OCI-LY7 (cell line): ENCODE measurements around the gene RAD17. TPM values are rescaled to one million over a fixed set of nuclear protein-coding genes. Genes with fewer than 3 reads are reported as not detected.
A peak's percentile ranks its signal among the peaks of the same experiment; 100 is the strongest.
"Not testable (repeated sequence)": the region's sequence is repeated elsewhere in the genome, so short reads cannot be mapped to it uniquely, and the experiment has no call there.

Experiments
- BruUV-seq: library from RNA; stranded (reverse); fragments of 400-500 nt; replicated peaks from 2 replicates; lab custom pipeline; 2021; lab: Mats Ljungman, UMichigan
- CTCF ChIA-PET: fragments of 300-600 bp; sonication (Branson Sonifier 250); formaldehyde crosslinking; loops from one replicate; lab custom pipeline; 2022; ENCODE audit warnings: antibody characterized with exemption; ENCODE audit not compliant: unreplicated experiment; lab: Charles Lee
- POLR2A ChIA-PET: fragments of 300-600 bp; sonication (Branson Sonifier 250); formaldehyde crosslinking; loops from one replicate; lab custom pipeline; 2022; ENCODE audit warnings: antibody characterized with exemption; lab: Charles Lee
- DNase-seq: peaks from one replicate; pipeline ENCODE4 v3.0.0-alpha.2; 2015; ENCODE audit warnings: low spot score
- H2AFZ ChIP-seq: fragments of 200-600 bp; sonication (generic), shearing (Covaris generic); 2 replicates; pipeline ENCODE4 v1.6.1; 2014; ENCODE audit warnings: mild to moderate bottlenecking, antibody characterized with exemption, low read length, moderate library complexity
- H3K27ac ChIP-seq: fragments of 200-600 bp; sonication (generic); 2 replicates; pipeline ENCODE4 v1.5.1; 2014; ENCODE audit warnings: mixed run types, low read depth, mild to moderate bottlenecking, moderate library complexity, low read length, inconsistent platforms; ENCODE audit not compliant: poor library complexity, severe bottlenecking
- H3K36me3 ChIP-seq: fragments of 200-600 bp; sonication (generic); 2 replicates; pipeline ENCODE4 v1.6.1; 2014; ENCODE audit warnings: mild to moderate bottlenecking, antibody characterized with exemption, low read length, moderate library complexity, mixed read lengths; ENCODE audit not compliant: insufficient read depth
- H3K4me1 ChIP-seq: fragments of 200-600 bp; sonication (generic); 2 replicates; pipeline ENCODE4 v1.5.1; 2014; ENCODE audit warnings: mild to moderate bottlenecking, low read length; ENCODE audit not compliant: insufficient read depth, poor library complexity, severe bottlenecking
- H3K4me2 ChIP-seq: fragments of 200-600 bp; sonication (generic); 2 replicates; pipeline ENCODE4 v1.6.1; 2014; ENCODE audit warnings: mild to moderate bottlenecking, low read length
- H3K4me3 ChIP-seq: fragments of 200-600 bp; sonication (generic); 2 replicates; pipeline ENCODE4 v1.5.1; 2014; ENCODE audit warnings: mild to moderate bottlenecking, low read depth, low read length; ENCODE audit not compliant: poor library complexity, severe bottlenecking
- H3K79me2 ChIP-seq: fragments of 200-600 bp; sonication (generic); 2 replicates; pipeline ENCODE4 v1.6.1; 2016; ENCODE audit warnings: low read depth, mild to moderate bottlenecking, low read length, moderate library complexity, mixed read lengths; ENCODE audit not compliant: insufficient read depth
- H3K9me2 ChIP-seq: fragments of 200-600 bp; sonication (generic); 2 replicates; pipeline ENCODE4 v1.6.1; 2016; ENCODE audit warnings: mild to moderate bottlenecking, low read length, mixed read lengths; ENCODE audit not compliant: insufficient read depth
- H3K9me3 ChIP-seq: fragments of 200-600 bp; sonication (generic); 2 replicates; pipeline ENCODE4 v1.6.1; 2014; ENCODE audit warnings: mild to moderate bottlenecking, mixed run types, low read length, mixed read lengths
- H4K20me1 ChIP-seq: fragments of 200-600 bp; sonication (generic); 2 replicates; pipeline ENCODE4 v1.6.1; 2014; ENCODE audit warnings: mild to moderate bottlenecking, antibody characterized with exemption, low read length, moderate library complexity, mixed read lengths; ENCODE audit not compliant: insufficient read depth
- CTCF ChIP-seq: fragments of 200-600 bp; sonication (generic); conservative IDR thresholded peaks from 2 replicates; pipeline ENCODE4 v1.5.1; 2014; ENCODE audit warnings: mild to moderate bottlenecking, antibody characterized with exemption, low read length, moderate library complexity, mixed read lengths
- EZH2phosphoT487 ChIP-seq: fragments of 200-600 bp; sonication (generic); IDR thresholded peaks from 2 replicates; pipeline ENCODE4 v1.6.1; 2018; ENCODE audit warnings: low read depth, borderline replicate concordance, mild to moderate bottlenecking, mixed run types, antibody characterized with exemption, low read length, moderate library complexity, mixed read lengths
- intact Hi-C: fragments of 100-400 bp; cut with micrococcal nuclease; formaldehyde crosslinking; loops from one replicate; pipeline ENCODE4 v1.10.0; 2022; ENCODE audit not compliant: unreplicated experiment
- total RNA-seq, 2 experiments: library from RNA; depleted of rRNA in 1 of 2; stranded (reverse); fragments of >200 nt in 1 of 2; shearing (Covaris generic) in 1 of 2; gene quantifications; 2 replicates each; pipeline ENCODE4 v1.2.3, GENCODE V29; 2014 to 2022

Gene RAD17
- total RNA-seq, 2 experiments from 2014 or later, result 64.1 to 79.1 TPM

GRCh38 chr5:69368458-69369339 is 919 bp upstream of the RAD17 start:
- Histone ChIP-seq H3K9me2 (no peaks in the 10 kb centered on the region), H2AFZ (peak overlapping the region; percentile 43; the same call in 1 of the 2 replicates), H3K27ac (peak overlapping the region; percentile 88), H4K20me1 (peaks cover 12% of the 10 kb centered on the region), H3K9me3 (no peaks in the 10 kb centered on the region), H3K4me2 (peak overlapping the region; percentile 90), H3K4me1 (peaks cover 50% of the 10 kb centered on the region), H3K36me3 (peaks cover 59% of the 10 kb centered on the region), H3K79me2 (peaks cover 93% of the 10 kb centered on the region), H3K4me3 (peak overlapping the region; percentile 84)
- BruUV-seq, result TSS peak; percentile 69
- TF ChIP-seq CTCF (no peak), EZH2phosphoT487 (no peak)
- DNase-seq, result peak; percentile 45
- POLR2A ChIA-PET, result interaction anchor here (1.4 kb wide), 1 partner anchor 275 kb away, joined by 3 read pairs; the partner anchor contains the start of gene SLC30A5
- intact Hi-C loops, result no loop called here
- CTCF ChIA-PET, result no interaction called here

GRCh38 chr5:69370335-69370734 is 717 bp downstream of the RAD17 start:
- BruUV-seq, H3K9me3 ChIP-seq, CTCF ChIA-PET, H3K9me2 ChIP-seq: not testable (repeated sequence)
- H2AFZ ChIP-seq, result peak overlapping the region; percentile 30; the same call in 1 of the 2 replicates
- intact Hi-C loops, result loop anchor here (5.0 kb wide), 1 partner anchor 203 kb away; the partner anchor contains the start of gene CCNB1
- DNase-seq, result peak; percentile 26
- peaks cover 93% of the 10 kb centered on the region for H3K79me2 ChIP-seq
- H4K20me1 ChIP-seq, result peaks cover 12% of the 10 kb centered on the region
- H3K4me1 ChIP-seq, result peaks cover 54% of the 10 kb centered on the region
- H3K27ac ChIP-seq, result peak overlapping the region; percentile 88
- POLR2A ChIA-PET, result interaction anchor here (0.8 to 1.6 kb wide), 8 partner anchors 8 to 276 kb away, joined by 3 to 7 read pairs (median 4); partner anchors contain the start of gene SLC30A5
- H3K4me3 ChIP-seq, result peak overlapping the region; percentile 84
- peak overlapping the region; percentile 90 for H3K4me2 ChIP-seq
- peaks cover 58% of the 10 kb centered on the region for H3K36me3 ChIP-seq

GRCh38 chr5:69372394-69372793 is 2.8 kb downstream of the RAD17 start:
- Histone ChIP-seq H3K4me1 (peaks cover 56% of the 10 kb centered on the region), H3K79me2 (peaks cover 83% of the 10 kb centered on the region), H3K27ac (peak overlapping the region; percentile 88), H3K36me3 (peaks cover 55% of the 10 kb centered on the region), H3K9me2 (no peaks in the 10 kb centered on the region), H3K4me2 (peak overlapping the region; percentile 90), H4K20me1 (peaks cover 12% of the 10 kb centered on the region), H3K4me3 (peak overlapping the region; percentile 84), H2AFZ (no peak overlapping the region), H3K9me3 (no peaks in the 10 kb centered on the region)
- no peak for DNase-seq
- CTCF ChIA-PET, result interaction anchor here (1.1 kb wide), 1 partner anchor 279 kb away, joined by 3 read pairs; no protein-coding TSS in a partner anchor
- BruUV-seq, result no TSS peak
- POLR2A ChIA-PET, result interaction anchor here (0.7 to 2.1 kb wide), 15 partner anchors 8 to 278 kb away, joined by 3 to 10 read pairs (median 5); partner anchors contain the start of genes CCNB1, CENPH and SLC30A5
- intact Hi-C loops, result loop anchor here (5.0 kb wide), 1 partner anchor 205 kb away; the partner anchor contains the start of gene CCNB1
- TF ChIP-seq EZH2phosphoT487 (no peak), CTCF (no peak)
